Bronchial epithelial cell (primary cell): ENCODE data around the gene LRRC70. TPM values are rescaled to one million over a fixed set of nuclear protein-coding genes. Genes with fewer than 3 reads are reported as not detected.
A peak's percentile ranks its signal among the peaks of the same experiment; 100 is the strongest.

Experiments
- DNase-seq: peaks from one replicate; pipeline ENCODE4 v3.0.0-alpha.2; 2010; ENCODE audit warnings: low read depth
- FAIRE-seq: peaks from 2 replicates; lab custom pipeline; 2011; peaks lifted over from hg19 to GRCh38; lab: Jason Lieb, UNC
- H3K27me3 ChIP-seq: 2 replicates; pipeline ENCODE4 v1.5.1; 2011; ENCODE audit warnings: low read length; ENCODE audit not compliant: control insufficient read depth, insufficient read depth
- H3K36me3 ChIP-seq: 2 replicates; pipeline ENCODE4 v1.5.1; 2011; ENCODE audit warnings: low read length; ENCODE audit not compliant: control insufficient read depth, insufficient read depth
- H3K4me3 ChIP-seq: 2 replicates; pipeline ENCODE4 v1.5.1; 2011; ENCODE audit warnings: mild to moderate bottlenecking, low read depth, low read length, control low read depth
- CTCF ChIP-seq: IDR thresholded peaks from 2 replicates; pipeline ENCODE4 v1.5.1; 2011; ENCODE audit warnings: mild to moderate bottlenecking, moderate library complexity, low read length, control low read depth, inconsistent platforms; ENCODE audit not compliant: insufficient read depth, severe bottlenecking
- total RNA-seq: library from RNA; depleted of rRNA; stranded (reverse); fragments of >200 nt; gene quantifications from 2 replicates; pipeline ENCODE4 v1.2.1, GENCODE V29; 2014

Gene LRRC70
- total RNA-seq, 1 donor from 2014 or later = 1.6 TPM

- Histone ChIP-seq H3K4me3 (no peak overlapping the region), H3K27me3 (no peaks in the 10 kb centered on the region), H3K36me3 (no peaks in the 10 kb centered on the region)
- no peak for TF ChIP-seq CTCF
- FAIRE-seq = no peak
- no peak for DNase-seq
These were observed 3.1 kb upstream of the LRRC70 start for GRCh38 chr5:62575489-62575888.

DNA sequence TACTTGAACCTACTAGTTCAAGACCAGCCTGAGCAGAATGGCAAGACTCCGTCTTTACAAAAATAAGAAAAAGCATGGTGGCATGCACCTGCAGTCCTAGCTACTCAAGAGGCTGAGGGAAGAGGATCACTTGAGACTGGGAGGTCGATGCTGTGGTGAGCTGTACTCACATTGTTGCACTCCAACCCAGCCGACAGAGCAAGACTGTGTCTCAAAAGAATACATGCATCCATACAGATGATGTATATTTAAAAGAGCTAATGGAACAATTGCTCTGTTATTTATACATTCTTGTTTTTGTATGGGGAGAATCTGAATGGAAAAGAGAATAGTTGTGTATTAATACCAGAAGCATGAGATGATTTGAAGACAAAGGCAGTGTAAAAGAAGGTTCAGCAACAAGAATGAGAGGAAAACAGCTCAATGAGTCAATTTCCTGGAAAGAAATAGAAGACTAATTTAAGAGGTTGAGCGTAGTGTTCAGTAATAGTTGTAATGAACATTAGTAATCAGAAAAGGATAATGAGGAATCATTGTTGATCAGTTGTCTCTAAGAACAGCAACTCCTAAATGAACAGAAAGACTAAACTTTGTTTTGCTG lies 1.9 kb upstream of the LRRC70 start:
- DNase-seq (peak; percentile 4), FAIRE-seq (no peak)
- no peak for TF ChIP-seq CTCF

DNA sequence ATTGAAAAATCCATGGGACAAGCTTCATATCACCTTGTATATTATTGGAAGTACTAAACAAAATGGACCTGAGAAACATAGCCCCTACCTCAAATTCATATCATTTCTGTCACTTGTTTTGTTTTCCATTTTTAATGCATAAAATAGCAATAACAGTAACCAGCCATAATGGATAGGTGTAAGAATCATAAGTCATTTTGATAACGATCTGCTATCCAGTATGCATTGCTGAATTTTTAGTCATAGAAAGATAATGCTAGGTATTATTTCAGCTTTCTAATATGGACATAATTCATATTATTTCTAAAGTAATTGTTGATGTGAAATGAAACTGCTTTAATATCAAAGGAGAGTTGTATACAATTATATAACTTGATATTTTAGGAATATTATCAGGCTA lies 1.1 kb upstream of the LRRC70 start:
- no peak for TF ChIP-seq CTCF
- DNase-seq (no peak), FAIRE-seq (no peak)
- Histone ChIP-seq H3K27me3 (no peaks in the 10 kb centered on the region), H3K36me3 (no peaks in the 10 kb centered on the region), H3K4me3 (no peak overlapping the region)

More for the DNA sequence above, 1.9 kb upstream of the LRRC70 start:
- no peaks in the 10 kb centered on the region for H3K36me3 ChIP-seq
- no peak overlapping the region for H3K4me3 ChIP-seq
- H3K27me3 ChIP-seq = no peaks in the 10 kb centered on the region

DNA sequence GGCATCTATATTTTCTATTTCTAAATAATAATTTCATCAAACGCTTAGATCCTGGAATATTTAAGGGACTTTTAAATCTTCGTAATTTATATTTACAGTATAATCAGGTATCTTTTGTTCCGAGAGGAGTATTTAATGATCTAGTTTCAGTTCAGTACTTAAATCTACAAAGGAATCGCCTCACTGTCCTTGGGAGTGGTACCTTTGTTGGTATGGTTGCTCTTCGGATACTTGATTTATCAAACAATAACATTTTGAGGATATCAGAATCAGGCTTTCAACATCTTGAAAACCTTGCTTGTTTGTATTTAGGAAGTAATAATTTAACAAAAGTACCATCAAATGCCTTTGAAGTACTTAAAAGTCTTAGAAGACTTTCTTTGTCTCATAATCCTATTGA lies 1.1 kb downstream of the LRRC70 start:
- H3K27me3 ChIP-seq = no peaks in the 10 kb centered on the region
- no peak for TF ChIP-seq CTCF
- DNase-seq = no peak
- FAIRE-seq = no peak
- H3K4me3 ChIP-seq = no peak overlapping the region
- H3K36me3 ChIP-seq = no peaks in the 10 kb centered on the region

- no peak overlapping the region for H3K4me3 ChIP-seq
- H3K27me3 ChIP-seq = no peaks in the 10 kb centered on the region
- DNase-seq = peak; percentile 23
- no peak for TF ChIP-seq CTCF
- no peaks in the 10 kb centered on the region for H3K36me3 ChIP-seq
- FAIRE-seq = no peak
These were observed 3.4 kb downstream of the LRRC70 start for GRCh38 chr5:62581836-62582597.

GRCh38 chr5:62584391-62584790 lies 5.8 kb downstream of the LRRC70 start:
- Histone ChIP-seq H3K27me3 (no peaks in the 10 kb centered on the region), H3K36me3 (no peaks in the 10 kb centered on the region), H3K4me3 (no peak overlapping the region)
- DNase-seq (no peak), FAIRE-seq (no peak)
- no peak for TF ChIP-seq CTCF
